ENCODE results near the gene KLC1. TPM values are rescaled to one million over a fixed set of nuclear protein-coding genes. Genes with fewer than 3 reads are reported as not detected.
"Not testable (repeated sequence)": the region's sequence is repeated elsewhere in the genome, so short reads cannot be mapped to it uniquely, and the experiment has no call there.

Gene KLC1
- total RNA-seq, 2 experiments from 2014 or later, result 94.8 to 101 TPM

DNA sequence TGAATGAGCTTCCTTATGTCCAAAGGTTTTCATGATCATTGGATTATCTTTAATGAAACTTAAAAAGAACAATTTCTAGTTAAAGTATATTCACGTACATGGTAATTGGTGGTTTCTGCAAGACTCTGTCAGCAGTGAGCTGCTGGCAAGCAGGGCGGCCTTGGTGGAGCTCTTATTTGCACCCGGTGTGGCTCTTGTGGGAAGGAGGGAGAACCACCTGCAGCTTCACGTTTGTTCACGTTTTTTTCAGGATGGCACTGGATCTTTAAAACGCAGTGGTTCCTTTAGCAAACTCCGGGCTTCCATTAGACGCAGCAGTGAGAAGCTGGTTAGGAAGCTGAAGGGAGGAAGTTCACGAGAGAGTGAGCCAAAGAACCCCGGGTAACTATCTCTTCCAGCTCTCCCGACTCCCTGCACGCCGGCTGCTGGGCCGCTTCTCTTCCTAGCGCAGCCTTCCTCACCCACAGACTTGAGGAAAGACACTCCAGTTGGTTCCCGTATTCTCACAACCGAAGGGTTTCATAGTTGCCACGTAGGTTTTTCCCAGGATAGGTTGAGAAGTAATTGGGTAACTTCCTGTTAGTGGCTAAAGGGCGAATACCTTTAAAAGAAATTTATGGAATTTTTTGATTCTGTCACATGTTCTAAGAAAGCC, 57.9 kb downstream of the KLC1 start:
- Mint-ChIP-seq H3K27ac (no peak overlapping the region), H3K27me3 (ENCODE audit: low read depth) (no peaks in the 10 kb centered on the region), H3K36me3 (ENCODE audit: low read depth) (peaks cover 9% of the 10 kb centered on the region), H3K4me3 (no peak overlapping the region), H3K9me3 (no peaks in the 10 kb centered on the region), H3K4me1 (ENCODE audit: low read depth) (peaks cover 2% of the 10 kb centered on the region)
- DNase-seq, result no peak
- intact Hi-C loops (cut with micrococcal nuclease), result no loop called here
- CTCF ChIA-PET, result interaction anchor here (1.2 kb wide), 1 partner anchor 9 kb away, joined by 4 read pairs; no protein-coding TSS in a partner anchor

DNA sequence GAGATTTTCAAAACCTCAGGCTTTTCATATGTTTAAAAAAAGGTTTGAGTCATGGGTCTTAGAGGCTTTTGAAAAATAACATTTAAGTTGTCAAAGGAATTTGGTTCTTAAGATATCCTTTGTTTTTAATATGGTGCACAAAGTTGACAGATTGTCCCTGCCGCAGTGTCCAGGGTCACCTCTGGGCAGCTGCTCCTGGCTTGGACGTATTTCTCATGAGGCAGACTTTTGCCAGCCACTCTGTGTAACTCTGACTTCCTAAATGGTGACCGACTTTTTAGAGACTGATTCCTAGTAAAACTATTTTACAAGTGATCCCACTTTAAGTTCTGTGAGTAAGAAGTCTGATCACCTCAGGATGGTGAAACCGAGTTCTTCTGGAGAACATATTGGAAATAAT, 58.7 kb downstream of the KLC1 start:
- CTCF ChIA-PET, result interaction anchor here (0.6 kb wide), 1 partner anchor 12 kb away, joined by 3 read pairs; no protein-coding TSS in a partner anchor
- Mint-ChIP-seq H3K27ac (no peak overlapping the region), H3K4me3 (no peak overlapping the region), H3K36me3 (ENCODE audit: low read depth) (peaks cover 9% of the 10 kb centered on the region), H3K4me1 (ENCODE audit: low read depth) (peaks cover 2% of the 10 kb centered on the region), H3K9me3 (no peaks in the 10 kb centered on the region), H3K27me3 (ENCODE audit: low read depth) (no peaks in the 10 kb centered on the region)
- no peak for DNase-seq
- intact Hi-C loops (cut with micrococcal nuclease), result no loop called here

DNA sequence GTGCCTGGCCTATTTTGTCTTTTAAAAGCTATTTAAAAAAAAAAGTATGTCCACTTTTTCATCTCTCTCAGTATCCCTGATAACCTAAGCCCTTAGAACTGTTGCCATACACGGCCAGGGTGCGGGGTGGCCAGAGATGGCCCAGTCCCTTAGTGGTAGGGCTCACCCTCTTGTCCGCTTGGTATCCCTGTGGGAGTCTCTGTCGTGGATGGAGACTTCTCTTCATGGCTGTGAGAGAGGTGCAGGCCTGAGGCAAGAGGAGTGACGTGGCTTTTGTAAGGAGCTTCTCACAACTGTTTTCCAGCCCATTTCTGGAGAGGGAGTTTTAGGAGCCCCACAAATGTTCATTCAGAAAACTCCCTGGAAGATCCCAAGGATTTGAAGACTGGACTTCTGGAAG, 59.4 kb downstream of the KLC1 start:
- Mint-ChIP-seq H3K36me3 (ENCODE audit: low read depth) (peaks cover 7% of the 10 kb centered on the region), H3K27ac (no peak overlapping the region), H3K4me1 (ENCODE audit: low read depth) (peaks cover 2% of the 10 kb centered on the region), H3K9me3 (no peaks in the 10 kb centered on the region), H3K27me3 (ENCODE audit: low read depth) (no peaks in the 10 kb centered on the region), H3K4me3 (no peak overlapping the region)
- intact Hi-C loops (cut with micrococcal nuclease), result no loop called here
- no peak for DNase-seq
- CTCF ChIA-PET, result interaction anchor here (0.6 kb wide), 1 partner anchor 13 kb away, joined by 3 read pairs; no protein-coding TSS in a partner anchor

DNA sequence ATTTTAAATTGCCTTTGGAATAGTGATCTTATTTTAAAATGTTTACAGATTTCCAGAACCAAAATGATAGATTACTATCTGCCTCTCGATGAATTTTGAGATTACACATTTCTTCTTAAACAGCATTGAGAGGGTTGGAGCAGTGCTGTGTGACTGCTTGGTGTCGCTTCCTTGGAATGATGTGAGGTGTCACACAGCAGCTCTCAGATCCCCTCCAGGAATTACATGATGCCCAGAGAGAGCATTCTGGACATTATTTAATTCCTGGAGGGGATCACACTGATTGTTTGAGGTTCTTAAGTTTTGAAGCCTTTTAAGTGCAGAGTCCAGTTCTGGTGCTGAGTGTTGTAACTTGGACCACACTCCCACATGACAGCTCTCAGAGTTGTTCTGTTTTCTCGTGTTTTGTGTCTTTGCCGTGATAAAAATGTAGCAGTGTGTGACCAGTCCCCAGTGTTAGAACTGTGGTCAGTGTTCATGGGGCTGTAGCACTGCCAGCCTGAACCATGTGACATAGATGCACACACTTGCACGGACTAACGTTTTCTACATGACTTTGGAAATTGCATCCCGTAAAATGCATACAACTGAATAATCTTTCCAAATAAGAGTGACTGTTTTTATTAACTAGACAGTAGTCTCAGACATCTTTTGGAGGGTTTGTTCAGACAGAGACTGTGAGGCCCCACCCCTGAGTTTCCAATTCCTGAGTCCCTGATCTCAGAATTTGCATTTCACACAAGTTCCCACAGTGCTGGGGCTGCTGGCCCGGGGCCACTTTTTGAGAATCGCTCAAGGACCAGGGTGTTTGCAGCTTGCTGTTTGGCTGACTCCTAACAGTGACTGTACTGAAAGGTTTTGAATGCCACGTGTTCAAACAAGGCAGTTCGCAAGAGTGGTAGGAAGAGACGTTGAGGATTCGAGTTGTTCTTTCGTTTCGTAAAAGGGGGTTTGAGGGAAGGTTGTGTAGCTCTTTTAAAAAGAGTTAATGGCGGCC, 60.2 kb downstream of the KLC1 start:
- Mint-ChIP-seq H3K9me3 (no peaks in the 10 kb centered on the region), H3K4me3 (no peak overlapping the region), H3K36me3 (ENCODE audit: low read depth) (peaks cover 7% of the 10 kb centered on the region), H3K27ac (no peak overlapping the region), H3K27me3 (ENCODE audit: low read depth) (no peaks in the 10 kb centered on the region), H3K4me1 (ENCODE audit: low read depth) (peaks cover 2% of the 10 kb centered on the region)
- DNase-seq, result no peak
- intact Hi-C loops (cut with micrococcal nuclease), result no loop called here
- CTCF ChIA-PET, result no interaction called here

DNA sequence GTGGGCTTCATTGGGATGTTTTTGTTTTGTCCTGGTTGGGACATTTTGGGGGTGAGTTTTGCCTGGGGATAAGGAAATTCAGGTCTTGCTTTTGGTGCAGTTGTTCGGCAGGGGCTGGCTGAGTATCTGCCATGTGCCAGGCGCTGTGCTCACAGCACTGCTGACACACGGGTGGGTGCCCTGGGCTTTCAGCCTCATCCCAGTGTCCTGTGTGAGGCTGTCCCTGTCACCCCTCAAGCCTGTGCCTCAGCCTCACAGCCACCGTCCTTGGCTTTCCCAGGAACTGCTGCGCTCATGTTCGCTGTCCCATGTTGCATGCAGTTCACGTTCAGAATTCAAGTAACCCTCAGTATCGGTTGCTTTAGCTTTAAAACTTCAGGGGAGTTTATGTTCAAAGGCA, 61.3 kb downstream of the KLC1 start:
- H3K4me3 Mint-ChIP-seq, result no peak overlapping the region
- no peaks in the 10 kb centered on the region for H3K27me3 Mint-ChIP-seq (ENCODE audit: low read depth)
- H3K27ac Mint-ChIP-seq, result no peak overlapping the region
- no peaks in the 10 kb centered on the region for H3K9me3 Mint-ChIP-seq
- DNase-seq, result no peak
- intact Hi-C loops (cut with micrococcal nuclease), result no loop called here
- CTCF ChIA-PET, result no interaction called here
- peaks cover 2% of the 10 kb centered on the region for H3K4me1 Mint-ChIP-seq (ENCODE audit: low read depth)
- peaks cover 2% of the 10 kb centered on the region for H3K36me3 Mint-ChIP-seq (ENCODE audit: low read depth)

DNA sequence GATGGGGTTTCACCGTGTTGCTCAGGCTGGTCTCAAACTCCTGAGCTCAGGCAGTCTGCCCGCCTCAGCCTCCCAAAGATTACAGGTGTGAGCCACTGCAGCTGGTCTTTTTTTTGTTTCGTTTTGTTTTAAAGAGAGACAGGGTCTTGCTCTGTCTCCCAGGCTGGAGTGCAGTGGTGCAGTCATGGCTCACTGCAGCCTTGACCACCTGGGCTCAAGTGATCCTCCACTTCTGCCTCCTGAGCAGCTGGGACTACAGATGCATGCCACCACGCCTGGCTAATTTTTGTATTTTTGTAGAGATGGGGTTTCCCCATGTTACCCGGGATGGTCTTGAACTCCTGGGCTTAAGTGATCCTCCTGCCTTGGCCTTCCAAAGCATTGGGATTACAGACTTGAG, 62.6 kb downstream of the KLC1 start:
- CTCF ChIA-PET; H3K27me3 Mint-ChIP-seq (ENCODE audit: low read depth); H3K4me3 Mint-ChIP-seq; H3K27ac Mint-ChIP-seq; H3K36me3 Mint-ChIP-seq (ENCODE audit: low read depth); intact Hi-C loops (cut with micrococcal nuclease); DNase-seq; H3K4me1 Mint-ChIP-seq (ENCODE audit: low read depth); H3K9me3 Mint-ChIP-seq: not testable (repeated sequence)

DNA sequence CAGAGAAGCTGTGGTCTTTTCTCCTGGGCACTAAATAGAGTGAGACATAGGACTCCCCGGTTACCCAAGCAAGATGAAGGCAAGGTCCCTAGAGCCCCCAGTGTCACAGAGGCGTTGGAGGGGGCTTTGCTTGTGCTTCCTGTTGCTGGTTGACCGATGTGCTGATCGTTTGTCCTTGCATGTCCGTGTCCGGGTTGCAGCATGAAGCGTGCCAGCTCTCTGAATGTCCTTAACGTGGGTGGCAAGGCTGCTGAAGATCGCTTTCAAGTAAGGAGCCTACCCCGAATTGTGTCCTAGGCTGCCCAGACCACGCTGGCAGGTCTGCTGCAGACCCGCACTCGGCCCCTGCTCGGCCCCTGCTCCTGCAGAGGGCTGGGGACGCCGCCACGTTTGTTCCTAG, 63.1 kb downstream of the KLC1 start:
- H3K36me3 Mint-ChIP-seq (ENCODE audit: low read depth), result peaks cover 2% of the 10 kb centered on the region
- peaks cover 2% of the 10 kb centered on the region for H3K4me1 Mint-ChIP-seq (ENCODE audit: low read depth)
- H3K9me3 Mint-ChIP-seq, result no peaks in the 10 kb centered on the region
- intact Hi-C loops (cut with micrococcal nuclease), result no loop called here
- no peaks in the 10 kb centered on the region for H3K27me3 Mint-ChIP-seq (ENCODE audit: low read depth)
- no peak overlapping the region for H3K27ac Mint-ChIP-seq
- no peak for DNase-seq
- CTCF ChIA-PET, result no interaction called here
- H3K4me3 Mint-ChIP-seq, result no peak overlapping the region

DNA sequence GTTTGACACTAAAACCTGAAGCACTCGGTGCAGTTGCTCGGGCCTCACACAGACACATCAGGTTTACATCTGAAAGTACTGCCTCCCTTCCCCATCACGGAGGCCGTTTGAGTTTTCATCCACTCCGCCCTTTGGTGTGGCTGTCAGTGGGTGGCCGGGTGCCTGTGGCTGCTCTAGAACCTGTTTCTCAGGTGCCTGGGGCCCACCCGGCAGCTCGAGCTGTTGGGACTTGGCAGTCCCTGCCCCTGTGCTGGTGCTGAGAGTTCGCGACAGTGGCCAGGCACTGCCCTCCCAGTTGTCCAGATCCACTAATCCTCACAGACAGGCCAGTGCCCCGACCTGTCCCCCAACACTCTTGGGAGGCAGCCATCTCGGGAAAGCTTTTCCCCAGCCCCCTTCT, 63.9 kb downstream of the KLC1 start:
- H3K4me1 Mint-ChIP-seq (ENCODE audit: low read depth), result peaks cover 2% of the 10 kb centered on the region
- DNase-seq, result no peak
- no peaks in the 10 kb centered on the region for H3K27me3 Mint-ChIP-seq (ENCODE audit: low read depth)
- intact Hi-C loops (cut with micrococcal nuclease), result no loop called here
- H3K36me3 Mint-ChIP-seq (ENCODE audit: low read depth), result peaks cover 1% of the 10 kb centered on the region
- no peak overlapping the region for H3K27ac Mint-ChIP-seq
- CTCF ChIA-PET, result interaction anchor here (1.1 kb wide), 1 partner anchor 13 kb away, joined by 3 read pairs; no protein-coding TSS in a partner anchor
- H3K4me3 Mint-ChIP-seq, result no peak overlapping the region
- no peaks in the 10 kb centered on the region for H3K9me3 Mint-ChIP-seq

DNA sequence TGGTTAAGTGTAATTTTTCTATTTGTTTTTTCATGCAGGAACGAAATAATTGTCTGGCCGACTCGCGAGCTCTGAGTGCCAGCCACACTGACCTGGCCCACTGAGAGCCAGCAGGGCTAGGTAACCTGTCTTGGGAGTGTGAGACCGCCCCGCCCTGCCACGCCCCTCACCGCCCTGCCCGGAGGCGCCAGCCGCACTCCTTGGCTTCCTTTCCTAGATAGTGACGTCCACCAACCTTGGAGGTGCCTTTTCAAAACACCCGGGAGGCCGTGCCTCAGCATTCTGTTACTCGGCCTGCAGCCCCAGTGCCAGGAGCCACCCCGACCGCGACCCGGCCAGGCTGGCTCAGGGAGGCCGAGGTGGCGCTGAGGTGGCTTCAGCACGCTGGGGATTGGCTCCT, 64.5 kb downstream of the KLC1 start:
- intact Hi-C loops (cut with micrococcal nuclease), result no loop called here
- Mint-ChIP-seq H3K27ac (no peak overlapping the region), H3K4me1 (ENCODE audit: low read depth) (peaks cover 2% of the 10 kb centered on the region), H3K36me3 (ENCODE audit: low read depth) (peaks cover 1% of the 10 kb centered on the region), H3K4me3 (no peak overlapping the region), H3K9me3 (no peaks in the 10 kb centered on the region), H3K27me3 (ENCODE audit: low read depth) (no peaks in the 10 kb centered on the region)
- CTCF ChIA-PET, result interaction anchor here (1.1 kb wide), 1 partner anchor 14 kb away, joined by 3 read pairs; no protein-coding TSS in a partner anchor
- no peak for DNase-seq

DNA sequence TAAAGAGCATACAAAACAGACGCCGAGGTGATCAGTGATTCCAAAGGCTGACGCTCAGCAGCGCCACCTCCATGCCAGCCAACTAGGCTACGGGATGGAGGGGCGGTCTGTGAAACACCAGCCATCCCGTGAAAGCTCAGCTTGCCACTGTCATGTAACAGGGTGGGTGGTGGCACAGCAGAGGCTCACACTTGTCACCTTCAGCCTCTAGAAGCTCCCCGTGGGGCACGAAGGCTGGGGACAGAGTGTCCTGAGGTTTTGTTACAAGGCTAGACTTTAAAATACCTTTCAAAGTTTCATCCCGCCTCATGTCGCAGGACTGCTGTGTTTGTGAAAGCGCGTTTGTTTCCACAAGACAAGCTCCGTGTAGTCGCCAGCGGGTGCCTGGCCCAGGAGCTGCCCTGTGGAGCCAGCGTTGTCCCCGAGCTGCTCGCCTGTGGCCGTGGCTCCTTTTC, 65.6 kb downstream of the KLC1 start:
- Mint-ChIP-seq H3K27me3 (ENCODE audit: low read depth) (no peaks in the 10 kb centered on the region), H3K4me1 (ENCODE audit: low read depth) (peaks cover under 1% of the 10 kb centered on the region), H3K27ac (no peak overlapping the region), H3K36me3 (ENCODE audit: low read depth) (peaks cover 1% of the 10 kb centered on the region), H3K4me3 (no peak overlapping the region), H3K9me3 (no peaks in the 10 kb centered on the region)
- DNase-seq, result no peak
- intact Hi-C loops (cut with micrococcal nuclease), result no loop called here
- CTCF ChIA-PET, result interaction anchor here (0.6 to 1.3 kb wide), 4 partner anchors 8 to 123 kb away, joined by 3 to 4 read pairs (median 4); no protein-coding TSS in a partner anchor

DNA sequence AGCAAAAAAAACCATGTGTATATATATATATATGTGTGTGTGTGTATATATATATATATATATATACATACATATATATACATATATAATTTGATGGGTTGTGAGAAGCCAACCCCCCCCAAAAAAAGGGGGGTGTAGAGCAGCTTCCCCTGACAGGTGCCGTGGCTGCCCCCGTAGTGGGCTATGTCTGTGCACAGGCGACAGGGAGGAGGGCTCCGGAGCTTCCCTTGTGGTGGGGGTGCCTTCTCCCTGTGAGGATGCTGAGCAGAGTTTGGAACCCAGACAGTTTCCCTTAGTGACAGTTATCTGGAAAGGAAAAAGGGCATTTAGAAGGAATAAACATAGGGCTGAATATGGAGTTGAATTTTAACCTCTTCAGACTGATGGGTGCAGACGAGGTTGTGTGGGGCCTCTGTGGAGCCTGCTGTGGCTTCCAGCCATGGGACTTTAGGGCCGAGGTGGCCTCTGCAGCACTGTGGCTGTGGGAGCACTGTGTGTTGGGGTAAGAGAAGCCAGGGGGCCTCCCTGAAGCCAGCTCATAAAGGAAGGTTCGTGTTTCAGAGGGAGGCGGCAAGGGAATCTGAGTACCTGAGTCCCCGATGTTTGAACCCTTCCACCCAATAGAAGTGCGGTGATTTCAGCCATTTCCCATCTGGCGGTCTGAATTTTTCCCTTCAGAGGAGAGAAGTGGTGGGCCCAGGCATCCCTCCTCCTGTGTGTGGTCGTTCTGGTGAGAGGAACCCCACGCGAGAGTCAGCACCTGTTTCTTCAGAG, 66.5 kb downstream of the KLC1 start:
- Mint-ChIP-seq H3K4me3 (no peak overlapping the region), H3K4me1 (ENCODE audit: low read depth) (no peaks in the 10 kb centered on the region), H3K27ac (no peak overlapping the region), H3K9me3 (no peaks in the 10 kb centered on the region), H3K27me3 (ENCODE audit: low read depth) (no peaks in the 10 kb centered on the region), H3K36me3 (ENCODE audit: low read depth) (peaks cover 1% of the 10 kb centered on the region)
- intact Hi-C loops (cut with micrococcal nuclease), result no loop called here
- CTCF ChIA-PET, result interaction anchor here (0.7 to 1.3 kb wide), 3 partner anchors 9 to 124 kb away, joined by 3 to 4 read pairs (median 4); no protein-coding TSS in a partner anchor
- peak; percentile 1 for DNase-seq

DNA sequence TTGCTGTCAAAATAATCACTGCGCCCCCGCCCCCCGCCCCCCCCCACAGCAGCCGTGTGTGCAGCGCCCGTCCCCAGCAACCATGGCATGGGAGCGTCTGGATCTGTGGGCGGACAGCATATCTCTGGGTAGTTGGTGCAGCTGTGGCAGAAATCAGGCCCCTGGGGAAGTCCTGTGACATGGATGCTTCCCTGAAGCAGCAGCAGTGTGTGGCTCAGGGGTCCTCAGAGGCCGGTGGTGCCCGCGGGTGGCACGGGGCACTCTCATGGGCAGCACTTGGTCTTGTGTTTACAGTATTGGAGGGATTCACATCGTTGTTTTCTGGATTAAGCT, 67.0 kb downstream of the KLC1 start:
- no peaks in the 10 kb centered on the region for H3K27me3 Mint-ChIP-seq (ENCODE audit: low read depth)
- CTCF ChIA-PET, result interaction anchor here (1.3 kb wide), 1 partner anchor 9 kb away, joined by 4 read pairs; no protein-coding TSS in a partner anchor
- no peaks in the 10 kb centered on the region for H3K4me1 Mint-ChIP-seq (ENCODE audit: low read depth)
- peaks cover 1% of the 10 kb centered on the region for H3K36me3 Mint-ChIP-seq (ENCODE audit: low read depth)
- intact Hi-C loops (cut with micrococcal nuclease), result no loop called here
- no peak overlapping the region for H3K4me3 Mint-ChIP-seq
- no peaks in the 10 kb centered on the region for H3K9me3 Mint-ChIP-seq
- H3K27ac Mint-ChIP-seq, result no peak overlapping the region
- peak; percentile 2 for DNase-seq

All from activated naive CD4-positive, alpha-beta T cell treated with anti-CD3 and anti-CD28 coated beads for 36 hours (primary cell).